OCI-LY1 (cell line): Measurements from ENCODE around the gene HLA-DQB1.

Experiments used
- H2AFZ ChIP-seq: fragments of 200-600 bp; sonication (generic), shearing (Covaris generic); 2 replicates; pipeline ENCODE4 v1.6.0; 2014; ENCODE audit warnings: antibody characterized with exemption, mild to moderate bottlenecking, low read length
- H3F3A ChIP-seq: fragments of 200-600 bp; sonication (generic), shearing (Covaris generic); 2 replicates; pipeline ENCODE4 v1.6.0; 2014; ENCODE audit warnings: mild to moderate bottlenecking, antibody characterized with exemption, low read length, moderate library complexity; ENCODE audit not compliant: insufficient read depth
- H3K27ac ChIP-seq: fragments of 200-600 bp; sonication (generic); 2 replicates; pipeline ENCODE4 v1.5.1; 2014; ENCODE audit warnings: low read length, mixed run types, mild to moderate bottlenecking, low read depth; ENCODE audit not compliant: poor library complexity, severe bottlenecking
- H3K27me3 ChIP-seq: fragments of 200-600 bp; sonication (generic); 2 replicates; pipeline ENCODE4 v1.6.0; 2014; ENCODE audit warnings: antibody characterized with exemption, mild to moderate bottlenecking, low read length, moderate library complexity; ENCODE audit not compliant: insufficient read depth
- H3K36me3 ChIP-seq: fragments of 200-600 bp; sonication (generic); 2 replicates; pipeline ENCODE4 v1.6.1; 2014; ENCODE audit warnings: mild to moderate bottlenecking, antibody characterized with exemption, low read length, moderate library complexity, mixed read lengths; ENCODE audit not compliant: insufficient read depth
- H3K4me1 ChIP-seq: fragments of 200-600 bp; sonication (generic); 2 replicates; pipeline ENCODE4 v1.5.1; 2014; ENCODE audit warnings: mild to moderate bottlenecking, low read length, moderate library complexity; ENCODE audit not compliant: insufficient read depth, severe bottlenecking
- H3K4me2 ChIP-seq: fragments of 200-600 bp; sonication (generic), shearing (Covaris generic); 2 replicates; pipeline ENCODE4 v1.6.1; 2014; ENCODE audit warnings: low read length
- H3K4me3 ChIP-seq: fragments of 200-600 bp; sonication (generic); 2 replicates; pipeline ENCODE4 v1.5.1; 2014; ENCODE audit warnings: low read length, low read depth, mild to moderate bottlenecking, mixed read lengths; ENCODE audit not compliant: poor library complexity, severe bottlenecking
- H3K79me2 ChIP-seq: fragments of 200-600 bp; shearing (Covaris generic); 2 replicates; pipeline ENCODE4 v1.6.1; 2016; ENCODE audit warnings: mixed run types, low read length, mixed read lengths; ENCODE audit not compliant: insufficient read depth
- H3K9ac ChIP-seq: fragments of 200-600 bp; sonication (generic), shearing (Covaris generic); 2 replicates; pipeline ENCODE4 v1.6.1; 2014; ENCODE audit warnings: mild to moderate bottlenecking, low read length, mixed read lengths
- H3K9me2 ChIP-seq: fragments of 200-600 bp; sonication (generic), shearing (Covaris generic); 2 replicates; pipeline ENCODE4 v1.6.1; 2014; ENCODE audit warnings: low read depth, mild to moderate bottlenecking, low read length, mixed read lengths
- H3K9me3 ChIP-seq: fragments of 200-600 bp; shearing (Covaris generic); 2 replicates; pipeline ENCODE4 v1.6.1; 2014; ENCODE audit warnings: low read length, mixed read lengths
- H4K20me1 ChIP-seq: fragments of 200-600 bp; sonication (generic), shearing (Covaris generic); 2 replicates; pipeline ENCODE4 v1.6.0; 2016; ENCODE audit warnings: mild to moderate bottlenecking, low read length; ENCODE audit not compliant: insufficient read depth
- EZH2 ChIP-seq: fragments of 200-600 bp; sonication (generic), shearing (Covaris generic); IDR thresholded peaks from 2 replicates; pipeline ENCODE4 v1.8.0; 2017; ENCODE audit warnings: borderline replicate concordance, mixed run types, mild to moderate bottlenecking, antibody characterized with exemption, low read length, moderate library complexity, mixed read lengths
- TF ChIP-seq, protein P1 (sequence below): fragments of 200-600 bp; sonication (generic), shearing (Covaris generic); IDR thresholded peaks from 2 replicates; pipeline ENCODE4 v1.5.1; 2017; ENCODE audit warnings: mild to moderate bottlenecking, antibody characterized with exemption, low read length, moderate library complexity, mixed read lengths

Gene HLA-DQB1

DNA sequence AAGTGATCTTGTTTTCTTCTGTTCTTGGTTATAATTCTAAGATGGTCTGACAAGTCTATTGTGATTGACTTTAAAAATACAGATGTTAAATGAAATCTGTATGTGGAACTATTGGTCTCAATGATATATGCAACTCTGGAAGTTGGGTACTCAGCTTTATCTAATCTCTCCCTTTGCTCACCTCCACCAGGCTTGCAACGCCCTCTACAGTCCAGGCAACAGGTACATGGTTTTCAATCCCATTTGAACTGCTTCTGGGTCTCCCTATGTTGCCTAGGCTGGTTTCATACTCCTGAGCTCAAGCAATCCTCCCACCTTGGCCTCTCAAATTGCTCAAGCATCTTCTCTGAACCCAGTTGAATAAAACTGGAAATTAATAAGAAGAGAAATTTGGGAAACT is 25.6 kb upstream of the HLA-DQB1 start:
- Histone ChIP-seq H3K27ac (no peak overlapping the region), H4K20me1 (no peaks in the 10 kb centered on the region), H3K27me3 (no peaks in the 10 kb centered on the region), H3K9ac (no peak overlapping the region), H3K4me2 (no peak overlapping the region), H2AFZ (no peak overlapping the region), H3K4me3 (no peak overlapping the region), H3K9me3 (no peaks in the 10 kb centered on the region), H3K9me2 (no peaks in the 10 kb centered on the region), H3K36me3 (no peaks in the 10 kb centered on the region), H3K4me1 (peaks cover 13% of the 10 kb centered on the region), H3K79me2 (no peaks in the 10 kb centered on the region), H3F3A (no peaks in the 10 kb centered on the region)
- TF ChIP-seq, protein P1, sequence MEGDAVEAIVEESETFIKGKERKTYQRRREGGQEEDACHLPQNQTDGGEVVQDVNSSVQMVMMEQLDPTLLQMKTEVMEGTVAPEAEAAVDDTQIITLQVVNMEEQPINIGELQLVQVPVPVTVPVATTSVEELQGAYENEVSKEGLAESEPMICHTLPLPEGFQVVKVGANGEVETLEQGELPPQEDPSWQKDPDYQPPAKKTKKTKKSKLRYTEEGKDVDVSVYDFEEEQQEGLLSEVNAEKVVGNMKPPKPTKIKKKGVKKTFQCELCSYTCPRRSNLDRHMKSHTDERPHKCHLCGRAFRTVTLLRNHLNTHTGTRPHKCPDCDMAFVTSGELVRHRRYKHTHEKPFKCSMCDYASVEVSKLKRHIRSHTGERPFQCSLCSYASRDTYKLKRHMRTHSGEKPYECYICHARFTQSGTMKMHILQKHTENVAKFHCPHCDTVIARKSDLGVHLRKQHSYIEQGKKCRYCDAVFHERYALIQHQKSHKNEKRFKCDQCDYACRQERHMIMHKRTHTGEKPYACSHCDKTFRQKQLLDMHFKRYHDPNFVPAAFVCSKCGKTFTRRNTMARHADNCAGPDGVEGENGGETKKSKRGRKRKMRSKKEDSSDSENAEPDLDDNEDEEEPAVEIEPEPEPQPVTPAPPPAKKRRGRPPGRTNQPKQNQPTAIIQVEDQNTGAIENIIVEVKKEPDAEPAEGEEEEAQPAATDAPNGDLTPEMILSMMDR: peak; percentile 52; the same call in 1 of the 2 replicates
- TF ChIP-seq EZH2: no peak

DNA sequence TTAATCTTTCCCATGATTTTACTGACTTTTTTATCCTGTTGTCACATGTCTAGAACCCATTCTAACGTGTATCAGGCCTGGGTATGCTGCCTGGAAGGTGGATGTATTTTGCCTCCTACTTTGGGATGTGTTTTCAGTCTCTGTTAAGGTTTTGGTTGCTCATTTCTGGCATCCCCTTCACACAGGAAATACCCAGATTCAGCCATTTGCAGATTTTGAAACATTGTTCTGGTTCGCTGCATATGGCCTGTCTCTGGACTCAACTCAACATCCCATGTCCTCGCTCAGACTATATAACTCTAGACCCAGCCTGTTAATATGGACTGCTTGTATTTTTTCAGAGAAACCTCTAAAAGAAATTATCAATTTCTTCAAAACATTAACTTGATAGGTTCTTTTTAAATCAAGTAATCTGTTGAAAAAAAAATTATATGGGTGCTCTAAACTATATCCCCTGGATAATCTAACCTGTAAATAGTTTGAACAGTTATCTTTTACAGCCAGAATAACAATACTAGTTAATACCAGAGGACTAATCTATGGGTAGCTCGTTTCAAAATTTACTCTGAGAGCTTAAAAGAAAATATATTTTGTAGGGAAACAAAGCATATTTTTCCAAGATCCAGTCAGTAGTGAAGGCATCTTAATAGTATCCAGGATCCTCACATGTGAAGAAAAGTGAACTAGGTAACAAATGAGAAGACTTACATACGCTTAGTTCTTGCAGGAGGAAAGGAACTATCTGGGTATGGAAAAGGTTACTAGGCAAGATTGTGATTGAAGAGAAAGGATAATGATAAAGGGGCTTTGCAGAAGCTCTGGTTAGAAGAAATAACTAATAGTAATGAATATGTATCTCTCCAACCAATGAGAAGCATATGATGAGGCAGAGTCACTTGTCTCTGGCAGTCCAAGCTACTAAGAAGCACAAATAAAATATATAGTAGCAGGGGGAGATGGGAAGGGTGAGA is 23.4 kb upstream of the HLA-DQB1 start:
- no peak overlapping the region for H3K9ac ChIP-seq
- H3K27ac ChIP-seq: no peak overlapping the region
- H3K9me2 ChIP-seq: no peaks in the 10 kb centered on the region
- no peaks in the 10 kb centered on the region for H3K36me3 ChIP-seq
- H3K79me2 ChIP-seq: no peaks in the 10 kb centered on the region
- no peaks in the 10 kb centered on the region for H3K27me3 ChIP-seq
- H3F3A ChIP-seq: no peaks in the 10 kb centered on the region
- H2AFZ ChIP-seq: no peak overlapping the region
- no peak for TF ChIP-seq EZH2
- TF ChIP-seq, protein P1: no peak
- H3K4me3 ChIP-seq: no peak overlapping the region
- H3K9me3 ChIP-seq: no peaks in the 10 kb centered on the region
- H3K4me1 ChIP-seq: peaks cover 22% of the 10 kb centered on the region
- no peak overlapping the region for H3K4me2 ChIP-seq
- H4K20me1 ChIP-seq: no peaks in the 10 kb centered on the region

DNA sequence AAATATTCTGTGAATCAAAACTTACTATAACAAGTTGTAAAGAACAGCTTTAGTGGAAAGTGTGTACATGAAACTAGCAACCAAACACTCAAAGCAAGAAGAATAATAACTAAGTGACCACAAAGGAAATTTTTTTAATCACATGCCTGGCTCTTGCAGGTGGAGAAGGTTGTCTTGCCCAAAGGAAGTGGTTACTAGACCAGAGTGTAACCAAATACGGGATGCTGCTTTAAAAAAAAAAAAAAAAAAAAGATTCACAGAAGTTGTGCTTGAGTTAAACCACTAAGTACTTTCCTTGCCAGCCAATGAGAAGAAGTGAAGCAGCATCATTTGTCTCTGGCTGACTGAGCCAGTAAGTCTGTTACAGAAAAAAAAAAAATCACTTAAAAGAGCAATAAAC is 19.1 kb upstream of the HLA-DQB1 start:
- Histone ChIP-seq H3F3A (no peaks in the 10 kb centered on the region), H3K4me3 (no peak overlapping the region), H3K36me3 (no peaks in the 10 kb centered on the region), H3K4me1 (peaks cover 29% of the 10 kb centered on the region), H3K27me3 (no peaks in the 10 kb centered on the region), H3K79me2 (no peaks in the 10 kb centered on the region), H3K9me3 (no peaks in the 10 kb centered on the region), H4K20me1 (no peaks in the 10 kb centered on the region), H2AFZ (no peak overlapping the region), H3K27ac (peak overlapping the region; percentile 51), H3K4me2 (no peak overlapping the region), H3K9ac (no peak overlapping the region), H3K9me2 (no peaks in the 10 kb centered on the region)
- TF ChIP-seq, protein P1: no peak
- TF ChIP-seq EZH2: no peak
